Left lung (tissue), 10 donors: ENCODE measurements around the gene TLK1. TPM values are rescaled to one million over a fixed set of nuclear protein-coding genes. Genes with fewer than 3 reads are reported as not detected.
A peak's percentile ranks its signal among the peaks of the same experiment; 100 is the strongest.

Experiments
- ATAC-seq: fragments of 200-7000 bp; cut with Tn5 transposase; one replicate; pipeline ENCODE4 v1.9.1; 2020; ENCODE audit warnings: moderate library complexity
- DNase-seq, 4 donors: peaks; one replicate each; pipeline ENCODE4 v3.0.0-alpha.2; 2013 to 2020
- H3K27ac ChIP-seq, 2 donors: fragments of 200-600 bp; sonication (generic) in 1 of 2; one replicate each; pipeline versions ENCODE4 v1.5.0 to v1.8.0; 2020 to 2021
- H3K27me3 ChIP-seq, 2 donors: fragments of 200-600 bp; sonication (generic) in 1 of 2; one replicate each; pipeline versions ENCODE4 v1.5.0 to v1.8.0; 2020 to 2021
- H3K36me3 ChIP-seq, 2 donors: fragments of 200-600 bp; sonication (generic) in 1 of 2; one replicate each; pipeline versions ENCODE4 v1.5.0 to v1.8.0; 2020 to 2021
- H3K4me1 ChIP-seq, 2 donors: fragments of 200-600 bp; one replicate each; pipeline ENCODE4 v1.8.0; 2021
- H3K4me3 ChIP-seq, 2 donors: fragments of 200-600 bp; sonication (generic) in 1 of 2; one replicate each; pipeline versions ENCODE4 v1.5.0 to v1.8.0; 2020 to 2021; ENCODE audit warnings: mild to moderate bottlenecking in 1 of 2
- H3K9me3 ChIP-seq, 2 donors: fragments of 200-600 bp; sonication (generic) in 1 of 2; one replicate each; pipeline versions ENCODE4 v1.5.0 to v1.8.0; 2020 to 2021
- CTCF ChIP-seq, 2 donors: fragments of 200-600 bp; sonication (generic) in 1 of 2; IDR thresholded peaks; one replicate each; pipeline versions ENCODE4 v1.5.0 to v1.8.0; 2021; ENCODE audit warnings: antibody characterized with exemption in 2 of 2
- intact Hi-C, 2 donors: fragments of 100-400 bp; cut with DNase I; formaldehyde crosslinking; loops; one replicate each; pipeline versions ENCODE4 v1.11.2 to v1.14.2; 2022
- polyA plus RNA-seq, 6 donors: library from polyadenylated mRNA; unstranded; fragments of 120-200 nt; gene quantifications; one replicate each; pipeline ENCODE4 v1.2.1, GENCODE V29; 2013; ENCODE audit not compliant: insufficient read length in 6 of 6
- total RNA-seq, 2 donors: library from RNA; stranded (reverse); fragmentation: NEBNext Ultra II Directional; extraction: Animal tissue kit (Norgen Biotek cat#: 25700); gene quantifications; one replicate each; pipeline ENCODE4 v1.2.1, GENCODE V29; 2021
- donor health status: DM: no; HTN: yes; CAD: no.
- donor health status: DM: no; HTN: no; CAD: no.

TLK1 gene
- total and polyA plus RNA-seq, 8 donors = 35.3 to 49.8 (median 40.4) TPM

GRCh38 chr2:171087547-171087946 lies 73.1 kb downstream of the TLK1 start:
- no peak for TF ChIP-seq CTCF (IDR thresholded peaks at IDR 0.05)
- DNase-seq = no peak
- Histone ChIP-seq H3K4me3 (no peak overlapping the region), H3K4me1 (peaks cover 0 to 11% of the 10 kb centered on the region in 2 donors), H3K9me3 (no peaks in the 10 kb centered on the region), H3K36me3 (no peaks in the 10 kb centered on the region), H3K27me3 (no peaks in the 10 kb centered on the region), H3K27ac (no peak overlapping the region)
- intact Hi-C loops = no loop called here
- no peak for ATAC-seq

- ATAC-seq (peak; percentile 81), DNase-seq (peak in 2 of 4 donors; percentile 24 to 35)
- H3K36me3 ChIP-seq = no peaks in the 10 kb centered on the region
- no peaks in the 10 kb centered on the region for H3K27me3 ChIP-seq
- peaks cover 0 to 11% of the 10 kb centered on the region in 2 donors for H3K4me1 ChIP-seq
- H3K9me3 ChIP-seq = no peaks in the 10 kb centered on the region
- no peak overlapping the region for H3K4me3 ChIP-seq
- intact Hi-C loops = no loop called here
- no peak overlapping the region for H3K27ac ChIP-seq
- peak in 1 of 2 donors; percentile 44 for TF ChIP-seq CTCF (IDR thresholded peaks at IDR 0.05)
These were observed 74.1 kb downstream of the TLK1 start for GRCh38 chr2:171086352-171087290.

GRCh38 chr2:171084128-171084527 lies 76.6 kb downstream of the TLK1 start:
- peaks cover 0 to 7% of the 10 kb centered on the region in 2 donors for H3K36me3 ChIP-seq
- DNase-seq = no peak
- TF ChIP-seq CTCF (IDR thresholded peaks at IDR 0.05) = no peak
- ATAC-seq = no peak
- H3K4me1 ChIP-seq = peaks cover 0 to 11% of the 10 kb centered on the region in 2 donors
- no peaks in the 10 kb centered on the region for H3K9me3 ChIP-seq
- H3K27ac ChIP-seq = no peak overlapping the region
- no peak overlapping the region for H3K4me3 ChIP-seq
- no peaks in the 10 kb centered on the region for H3K27me3 ChIP-seq
- intact Hi-C loops = no loop called here

GRCh38 chr2:171083451-171083850 lies 77.2 kb downstream of the TLK1 start:
- H3K27ac ChIP-seq = no peak overlapping the region

More at GRCh38 chr2:171083451-171083850, 77.2 kb downstream of the TLK1 start:
- intact Hi-C loops = no loop called here
- no peak overlapping the region for H3K4me3 ChIP-seq
- ATAC-seq = no peak
- H3K4me1 ChIP-seq = peaks cover 0 to 11% of the 10 kb centered on the region in 2 donors
- H3K36me3 ChIP-seq = peaks cover 0 to 8% of the 10 kb centered on the region in 2 donors
- TF ChIP-seq CTCF (IDR thresholded peaks at IDR 0.05) = no peak
- DNase-seq = no peak
- no peaks in the 10 kb centered on the region for H3K27me3 ChIP-seq
- no peaks in the 10 kb centered on the region for H3K9me3 ChIP-seq
